ACHN (cell line): Measurements from ENCODE around the gene RSL1D1.
"Not testable (repeated sequence)": the region's sequence is repeated elsewhere in the genome, so short reads cannot be mapped to it uniquely, and the experiment has no call there.

Source experiments
- DNase-seq: peaks from one replicate; pipeline ENCODE4 v3.0.0-alpha.2; 2015
- in situ Hi-C: cut with HindIII; loops from 2 replicates; pipeline ENCODE4 v1.10.0; 2017; ENCODE audit warnings: low sequenced_read_pairs, low pct_ligation_motif_present, low pct_unique_long_range_greater_than_20kb

RSL1D1 gene

DNA sequence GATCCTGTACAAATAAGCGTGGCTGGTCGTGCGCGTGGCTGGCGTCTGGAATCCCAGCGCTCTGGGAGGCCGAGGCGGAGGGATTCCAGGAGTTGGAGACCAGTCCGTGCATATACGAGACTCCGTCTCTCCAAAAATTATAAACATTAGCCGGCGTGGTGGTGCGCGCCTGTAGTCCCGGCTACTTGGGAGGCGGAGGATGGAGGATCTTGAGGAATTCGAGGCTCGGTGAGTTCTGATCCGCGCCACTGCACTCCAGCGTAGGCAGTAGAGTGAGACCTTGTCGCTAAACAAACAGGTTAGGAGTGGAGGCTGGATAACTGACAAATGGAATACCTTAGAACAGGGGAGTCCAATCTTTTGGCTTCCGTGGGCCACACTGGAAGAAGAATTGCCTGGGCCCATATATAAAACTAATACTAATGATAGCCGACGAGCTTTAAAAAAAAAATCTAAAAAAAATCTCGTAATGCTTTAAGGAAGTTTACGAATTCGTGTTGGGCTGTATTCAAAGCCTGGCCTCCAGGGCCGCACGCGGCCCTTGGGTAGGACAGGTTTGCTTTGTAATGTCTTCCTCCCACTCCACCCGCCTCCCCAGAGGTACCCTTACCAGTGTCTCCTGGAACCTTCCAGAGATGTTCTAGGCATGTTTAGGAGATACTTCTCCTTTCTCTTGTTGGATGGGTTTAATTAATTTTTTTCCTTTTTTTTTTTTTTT, 909 bp upstream of the RSL1D1 start:
- in situ Hi-C loops, result no loop called here
- DNase-seq, result peak; percentile 59

GRCh38 chr16:11848842-11849241, 2.5 kb downstream of the RSL1D1 start:
- DNase-seq, result no peak
- in situ Hi-C loops, result no loop called here

- in situ Hi-C loops, result no loop called here
- DNase-seq, result no peak
Measured at GRCh38 chr16:11844499-11844898, 6.8 kb downstream of the RSL1D1 start.

DNA sequence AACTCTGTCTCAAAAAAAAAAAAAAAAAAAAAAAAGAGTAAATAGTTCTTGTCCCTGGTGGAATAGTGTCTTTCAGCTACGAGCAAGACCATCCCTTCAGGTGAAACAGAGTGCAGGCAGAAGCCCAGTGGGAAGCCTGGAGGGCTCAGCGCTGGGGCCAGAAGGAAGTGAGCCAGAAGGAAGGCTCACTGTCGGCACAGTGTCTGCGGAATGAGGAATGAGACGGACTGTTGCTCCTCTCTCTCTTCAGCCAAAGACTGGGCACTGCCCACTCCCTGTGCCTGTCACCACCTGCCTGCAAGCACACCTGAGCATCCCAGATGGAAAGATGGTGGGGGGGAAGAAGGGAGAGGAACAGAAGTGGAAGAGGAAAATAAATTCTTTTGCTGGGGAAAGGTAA, 7.5 kb downstream of the RSL1D1 start:
- in situ Hi-C loops, result no loop called here
- no peak for DNase-seq

- in situ Hi-C loops, result no loop called here
- DNase-seq, result no peak
Measured at GRCh38 chr16:11843206-11843605, 8.1 kb downstream of the RSL1D1 start.

GRCh38 chr16:11841026-11841425, 10.3 kb downstream of the RSL1D1 start:
- in situ Hi-C loops, result no loop called here
- DNase-seq, result no peak

DNA sequence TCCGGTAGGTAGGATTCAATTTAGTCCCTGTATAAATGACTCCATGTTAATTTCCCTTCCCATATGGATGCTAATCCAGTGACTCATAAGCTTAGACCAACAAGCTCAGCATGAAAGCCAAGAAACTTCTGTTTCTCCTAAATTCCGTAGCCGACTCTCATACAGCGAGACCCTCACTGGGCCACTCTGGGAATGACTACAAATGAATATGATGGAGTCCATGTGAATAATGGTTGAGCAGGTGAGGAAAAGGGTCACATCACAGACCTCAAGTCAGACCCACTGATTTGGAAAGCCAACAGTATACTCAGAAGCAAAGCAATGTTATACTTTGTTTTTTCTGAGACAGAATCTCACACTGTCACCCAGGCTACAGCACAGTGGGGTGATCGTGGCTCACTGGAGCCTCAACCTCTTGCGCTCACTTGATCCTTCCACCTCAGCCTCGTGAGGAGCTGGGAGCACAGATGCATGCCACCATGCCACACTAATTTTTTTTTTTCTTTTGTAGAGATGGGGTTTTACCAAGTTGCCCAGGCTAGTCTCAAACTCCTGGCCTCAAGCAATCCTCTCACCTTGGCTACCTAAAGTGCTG, 14.6 kb downstream of the RSL1D1 start:
- in situ Hi-C loops, result no loop called here
- peak; percentile 41 for DNase-seq

DNA sequence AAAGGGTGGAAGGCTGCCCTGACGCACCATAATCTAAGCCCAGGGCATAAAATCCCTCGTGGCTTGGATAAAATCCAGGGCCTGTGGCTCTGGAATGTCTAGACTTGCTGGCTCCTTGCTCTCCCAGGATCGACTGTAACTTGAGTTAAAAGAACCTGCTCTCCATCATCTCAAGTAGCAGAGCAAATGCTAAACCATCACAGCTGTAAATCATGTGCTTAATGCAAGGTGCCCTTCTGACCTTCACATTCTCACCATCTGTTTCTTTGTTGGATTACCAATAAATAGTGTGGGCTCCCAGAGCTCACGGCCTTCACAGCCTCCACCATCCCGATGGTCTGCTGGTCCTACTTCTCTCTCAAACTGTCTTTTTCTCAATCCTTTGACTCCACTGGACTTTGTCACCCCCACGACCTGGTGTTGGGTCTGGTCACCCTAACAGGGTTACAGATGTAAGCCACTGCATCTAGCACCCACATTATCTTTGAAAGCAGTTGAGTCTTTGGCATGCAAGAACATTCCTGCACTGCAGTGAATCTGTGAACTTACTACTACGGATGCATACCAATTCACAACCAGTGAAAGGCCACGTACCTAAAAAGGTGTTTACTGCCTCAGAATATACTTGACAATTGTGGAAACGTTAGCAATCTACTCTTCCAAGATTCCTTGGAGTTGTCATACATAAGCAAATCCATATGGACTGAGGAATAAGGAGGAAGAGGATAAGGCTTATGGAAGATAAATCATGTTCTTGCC, 15.3 kb downstream of the RSL1D1 start:
- in situ Hi-C loops, result no loop called here
- no peak for DNase-seq

DNA sequence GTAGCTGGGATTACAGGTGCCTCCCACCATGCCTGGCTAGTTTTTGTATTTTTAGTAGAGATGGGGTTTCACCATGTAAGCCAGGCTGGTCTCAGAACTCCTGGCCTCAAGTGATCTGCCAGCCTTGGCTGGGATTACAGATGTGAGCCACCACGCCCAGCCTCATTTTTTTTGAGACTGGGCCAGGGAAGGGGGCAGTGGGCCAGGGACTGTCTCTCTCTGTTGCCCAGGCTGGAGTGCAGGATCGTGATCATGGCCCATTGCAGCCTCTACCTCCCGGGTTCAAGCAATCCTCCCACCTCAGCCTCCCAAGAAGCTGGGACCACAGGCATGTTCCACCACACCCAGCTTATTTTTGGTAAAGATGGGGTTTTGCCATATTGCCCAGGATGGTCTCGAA, 16.0 kb downstream of the RSL1D1 start:
- DNase-seq, result no peak
- in situ Hi-C loops, result no loop called here

DNA sequence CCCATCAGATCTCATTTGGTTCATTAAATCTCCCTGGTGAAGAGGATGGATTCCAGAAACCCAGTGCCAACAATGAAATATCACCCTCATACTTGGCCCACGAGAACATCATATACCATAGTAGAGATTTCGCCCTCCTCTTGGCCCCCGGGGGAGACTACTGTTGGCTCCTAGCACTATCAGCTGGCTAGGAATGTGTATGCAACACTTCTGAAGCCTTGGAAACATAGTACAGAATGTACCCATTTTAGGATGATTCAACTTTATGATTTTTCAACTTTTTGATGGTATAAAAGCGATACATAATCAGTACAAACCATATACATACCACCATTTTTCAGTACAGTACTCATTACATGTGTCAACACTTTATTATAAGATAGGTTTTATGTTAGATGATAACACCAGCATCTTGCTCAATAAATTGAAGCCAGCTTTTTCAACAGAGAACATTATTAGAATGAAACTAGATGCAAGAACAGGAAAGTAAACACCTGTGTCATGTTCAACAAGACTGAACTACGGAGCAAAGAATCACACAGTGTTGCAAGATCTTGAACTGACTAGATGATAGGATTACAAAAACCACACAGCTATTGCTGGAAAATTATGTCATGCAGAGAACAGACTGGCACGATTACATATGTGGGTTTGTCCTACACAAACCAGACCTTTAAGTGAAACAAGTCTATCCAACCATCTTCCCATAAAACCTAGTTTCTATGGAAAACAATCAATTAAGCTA, 17.2 kb downstream of the RSL1D1 start:
- in situ Hi-C loops, result no loop called here
- DNase-seq, result no peak

- in situ Hi-C loops, result no loop called here
- no peak for DNase-seq
Measured at GRCh38 chr16:11828696-11829095, 22.6 kb downstream of the RSL1D1 start.

DNA sequence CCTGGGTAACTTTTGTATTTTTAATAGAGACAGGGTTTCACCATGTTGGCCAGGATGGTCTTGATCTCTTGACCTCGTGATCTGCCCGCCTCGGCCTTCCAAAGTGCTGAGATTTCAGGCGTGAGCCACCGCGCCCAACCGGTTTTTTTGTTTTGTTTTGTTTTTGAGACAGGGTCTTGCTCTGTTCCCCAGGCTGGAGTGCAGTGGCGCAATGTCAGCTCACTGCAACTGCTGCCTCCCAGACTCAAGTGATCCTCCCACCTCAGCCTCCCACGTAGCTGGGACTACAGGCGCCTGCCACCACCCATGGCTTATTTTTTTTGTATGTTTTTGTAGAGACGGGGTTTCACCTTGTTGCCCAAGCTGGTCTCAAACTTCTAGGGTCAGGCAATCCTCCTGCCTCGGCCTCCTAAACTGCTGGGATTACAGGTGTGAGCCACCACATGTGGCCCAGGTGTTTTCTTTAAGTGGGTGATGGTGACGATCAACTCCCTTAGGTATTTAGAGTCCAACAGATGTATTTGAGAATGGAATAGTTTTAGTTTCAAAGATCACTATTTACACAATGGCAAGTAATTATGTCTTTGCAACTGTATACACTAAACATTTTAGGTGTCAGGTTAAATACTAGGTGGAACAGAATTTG, 25.7 kb downstream of the RSL1D1 start:
- DNase-seq, in situ Hi-C loops: not testable (repeated sequence)

- in situ Hi-C loops, result no loop called here
- DNase-seq, result no peak
Measured at GRCh38 chr16:11824362-11824761, 27.0 kb downstream of the RSL1D1 start.

GRCh38 chr16:11823645-11824044, 27.7 kb downstream of the RSL1D1 start:
- DNase-seq, in situ Hi-C loops: not testable (repeated sequence)

- in situ Hi-C loops, result no loop called here
Measured at GRCh38 chr16:11819798-11820197, 31.5 kb downstream of the RSL1D1 start.

GRCh38 chr16:11818970-11819369, 32.4 kb downstream of the RSL1D1 start:
- DNase-seq, in situ Hi-C loops: not testable (repeated sequence)

More at GRCh38 chr16:11819798-11820197, 31.5 kb downstream of the RSL1D1 start:
- DNase-seq, result no peak

DNA sequence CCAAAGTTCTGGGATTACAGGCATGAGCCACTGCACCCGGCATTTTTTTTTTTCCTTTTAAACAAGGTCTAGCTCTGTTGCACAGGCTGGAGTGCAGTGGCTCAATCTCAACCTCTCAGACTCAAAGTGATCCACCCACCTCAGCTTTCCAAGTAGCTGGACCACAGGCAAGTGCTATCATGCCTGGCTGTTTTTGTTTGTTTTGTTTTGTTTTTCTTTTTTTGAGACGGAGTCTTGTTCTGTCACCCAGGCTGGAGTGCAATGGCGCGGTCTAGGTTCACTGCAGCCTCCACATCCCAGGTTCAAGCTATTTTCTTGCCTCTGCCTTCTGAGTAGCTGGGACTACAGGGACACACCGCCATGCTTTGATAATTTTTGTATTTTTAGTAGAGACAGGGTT, 35.2 kb downstream of the RSL1D1 start:
- in situ Hi-C loops, result no loop called here

GRCh38 chr16:11814800-11815199, 36.5 kb downstream of the RSL1D1 start:
- in situ Hi-C loops, DNase-seq: not testable (repeated sequence)

More for the DNA sequence above, 35.2 kb downstream of the RSL1D1 start:
- DNase-seq, result no peak
